ENCODE measurements around the gene TNS3.
"Not testable (repeated sequence)": the region's sequence is repeated elsewhere in the genome, so short reads cannot be mapped to it uniquely, and the experiment has no call there.

TNS3 gene

DNA sequence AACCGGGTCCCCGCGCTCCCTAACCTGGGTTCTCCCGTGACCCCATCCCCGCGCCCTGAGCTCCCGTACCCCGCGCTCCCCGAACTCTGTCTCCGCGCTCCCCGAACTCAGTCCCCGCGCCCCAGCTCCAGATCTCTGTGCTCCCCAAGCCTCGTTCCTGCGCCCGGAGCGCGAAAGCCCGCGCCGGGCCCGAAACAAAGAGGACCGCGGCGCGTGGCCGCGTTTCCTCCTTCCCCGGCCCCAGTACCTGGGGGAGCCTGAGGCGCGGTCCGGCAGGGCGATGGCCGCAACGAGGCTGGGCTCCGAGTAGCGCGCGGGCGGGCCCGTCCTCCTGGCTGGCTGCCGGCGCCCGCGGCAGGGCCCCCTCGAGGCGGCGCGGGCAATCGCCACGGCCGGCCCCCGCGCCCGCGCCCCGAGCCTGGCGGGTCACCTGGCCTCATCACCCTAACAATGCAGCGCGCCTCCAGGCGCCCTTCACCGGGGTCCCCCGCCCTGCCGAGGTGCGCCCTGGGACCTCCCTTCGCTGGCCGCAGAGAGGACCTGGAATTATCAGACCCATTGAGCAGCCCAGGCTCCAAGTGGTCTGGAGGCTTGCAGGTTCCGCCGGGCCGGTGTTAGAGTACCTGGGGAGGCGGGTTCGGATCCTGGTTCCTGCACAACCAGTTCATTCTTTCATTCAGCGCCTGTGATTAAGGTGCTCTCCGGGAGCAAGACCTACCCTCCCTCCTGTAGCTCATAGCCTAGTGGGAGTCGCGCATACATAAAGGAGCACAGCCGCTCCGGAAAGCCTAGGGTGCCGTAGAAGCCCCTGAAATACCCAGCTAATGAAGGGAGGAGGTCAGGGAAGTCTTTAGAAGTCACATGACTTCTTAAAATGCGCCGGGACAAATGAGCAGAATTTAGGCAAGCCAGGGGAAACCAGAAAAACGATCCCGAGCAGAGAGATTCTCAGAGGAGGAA lies at the start of gene TNS3:
TSS of gene TNS3 (minus strand) at position 308 of the 960 bp plus-strand sequence. CDS start 142,475 bp downstream, outside the sequence.
- no peak for DNase-seq

DNA sequence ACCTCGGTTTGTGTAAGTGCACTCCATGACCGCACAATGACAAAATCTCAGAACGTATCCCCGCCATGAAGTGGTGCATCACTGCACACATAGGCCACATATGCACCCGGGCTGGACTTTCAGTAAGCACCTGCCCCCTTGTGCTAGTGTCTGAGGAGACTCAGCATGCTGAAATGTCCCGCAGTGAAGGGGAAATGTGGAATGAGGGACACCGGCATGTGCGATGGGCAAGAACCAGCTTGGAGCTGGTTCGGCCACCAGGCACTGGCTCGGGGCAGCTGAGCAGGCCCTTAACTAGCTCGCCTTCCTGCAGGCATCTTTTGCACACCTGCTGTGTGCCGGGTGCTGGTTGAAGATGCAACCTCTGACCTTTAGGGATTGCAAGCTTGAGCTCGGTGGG lies 49.8 kb upstream of the TNS3 start:
- no peak for DNase-seq

DNA sequence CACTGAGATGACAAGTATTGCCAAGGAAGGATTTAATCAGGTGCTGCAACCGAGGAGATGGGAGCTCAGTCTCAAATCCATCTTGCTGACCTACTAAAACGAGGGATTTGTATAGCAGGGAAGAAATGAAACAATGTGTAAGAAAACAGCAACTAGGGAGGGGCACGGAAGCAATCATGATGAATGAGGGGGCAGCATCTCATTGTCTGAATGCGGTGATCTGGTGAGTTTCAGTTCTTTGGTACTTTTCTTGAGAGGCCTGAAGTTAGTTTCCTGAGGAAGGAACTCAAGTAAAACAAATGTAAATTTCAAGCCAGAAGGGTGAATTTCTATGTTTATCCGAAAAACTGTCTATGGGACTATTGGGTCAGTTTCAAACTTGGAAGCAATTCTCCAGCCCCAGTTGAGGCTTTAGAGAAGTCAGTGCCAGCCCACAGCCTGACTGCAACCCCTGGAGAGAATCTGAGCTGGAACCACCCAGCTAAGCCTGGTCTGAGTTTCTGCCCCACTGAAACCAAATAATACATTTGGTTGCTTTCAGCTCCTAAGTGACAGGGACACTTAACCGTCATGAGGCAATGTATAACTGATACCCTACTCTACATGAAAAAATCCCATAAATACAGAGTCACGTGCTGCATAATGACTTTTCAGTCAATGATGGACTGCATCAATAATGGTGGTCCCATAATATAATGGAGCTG lies 45.8 kb upstream of the TNS3 start:
- no peak for DNase-seq

GRCh38 chr7:47625861-47626715 lies 44.2 kb upstream of the TNS3 start:
- DNase-seq: no peak

DNA sequence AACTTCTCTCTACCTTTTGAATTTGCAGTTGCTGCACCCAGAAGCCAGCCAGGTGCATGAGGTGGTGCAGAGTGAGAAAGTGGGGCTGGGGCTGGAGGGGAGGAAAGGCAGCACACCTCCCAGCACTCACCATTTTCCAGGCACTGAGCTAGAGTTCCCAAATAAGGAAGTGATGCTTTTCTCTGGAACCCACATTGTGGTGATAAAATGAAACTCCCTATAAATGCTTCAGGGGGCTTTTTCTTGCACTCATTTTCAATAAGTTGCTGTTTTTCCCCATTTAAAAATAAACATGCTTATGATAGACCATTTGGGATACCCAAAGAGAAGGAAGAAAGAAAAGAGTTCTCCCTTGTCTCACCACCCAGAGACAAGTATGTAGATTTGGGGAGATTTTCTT lies 42.8 kb upstream of the TNS3 start:
- no peak for DNase-seq

GRCh38 chr7:47622946-47623640 lies 41.2 kb upstream of the TNS3 start:
- DNase-seq: no peak

GRCh38 chr7:47622586-47622945 lies 40.7 kb upstream of the TNS3 start:
- no peak for DNase-seq

DNA sequence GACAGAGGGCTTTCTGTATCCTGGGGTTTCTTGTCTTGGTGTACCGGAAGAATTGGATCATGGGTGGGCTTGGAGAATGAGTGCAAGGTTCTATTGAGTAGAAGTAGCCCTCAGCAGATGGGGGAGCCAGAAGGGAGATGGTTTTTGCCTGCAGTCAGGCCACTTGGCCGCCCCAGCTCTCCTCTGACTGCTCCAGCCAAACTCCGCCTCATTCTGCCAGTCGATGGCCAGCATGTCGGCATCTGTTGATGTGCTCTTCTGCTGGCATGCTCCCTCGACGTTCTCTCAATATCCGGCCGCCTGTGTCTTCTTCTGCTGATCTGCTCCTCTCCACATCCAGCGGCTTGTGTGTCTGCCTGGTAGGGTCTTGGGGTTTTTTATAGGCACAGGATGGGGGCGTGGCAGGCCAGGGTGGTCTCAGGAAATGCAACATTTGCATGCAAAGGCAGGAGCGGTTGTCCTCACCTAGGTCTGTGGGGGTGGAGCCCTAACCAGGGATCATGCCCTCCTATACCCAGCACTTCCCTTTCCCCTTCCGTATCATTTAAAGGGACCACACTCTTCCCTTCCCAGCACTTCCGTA lies 40.2 kb upstream of the TNS3 start:
- DNase-seq: no peak

DNA sequence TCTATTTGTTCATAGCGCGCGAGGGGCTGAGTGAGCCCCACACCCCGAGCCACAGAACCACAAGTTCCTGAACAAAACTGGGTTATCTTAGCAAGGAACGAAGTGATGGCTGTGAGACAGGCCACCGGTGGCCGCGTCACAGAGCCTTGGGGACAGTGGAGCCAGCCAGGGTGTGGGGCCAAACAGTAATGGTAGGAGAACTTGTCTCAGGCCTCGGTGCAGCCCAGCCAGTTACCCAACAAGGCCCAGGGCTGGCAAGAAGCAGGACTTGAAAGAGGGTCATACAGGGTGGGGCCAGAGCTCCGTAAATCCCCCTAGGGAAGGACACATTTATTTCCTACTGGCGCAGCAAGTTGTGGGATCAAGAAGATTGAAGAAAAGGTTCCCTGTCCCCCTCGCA lies 39.4 kb upstream of the TNS3 start:
- no peak for DNase-seq

DNA sequence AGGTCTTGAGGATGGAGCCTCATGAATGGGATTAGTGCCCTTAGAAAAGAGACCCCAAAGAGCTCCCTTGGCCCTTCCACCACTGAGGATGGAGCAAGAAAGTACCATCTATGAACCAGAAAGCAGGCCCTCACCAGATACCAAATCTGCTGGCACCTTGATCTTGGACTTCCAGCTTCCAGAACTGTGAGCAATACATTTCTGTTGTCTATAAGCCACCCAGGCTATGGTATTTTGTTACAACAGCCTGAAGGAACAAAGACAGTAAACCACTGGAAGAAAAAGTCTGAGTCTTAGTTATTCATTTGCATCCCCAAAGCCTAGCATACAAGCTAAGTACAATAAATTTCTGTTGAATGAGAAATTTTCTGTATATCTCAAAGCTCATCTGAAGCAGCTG lies 37.9 kb upstream of the TNS3 start:
- no peak for DNase-seq

DNA sequence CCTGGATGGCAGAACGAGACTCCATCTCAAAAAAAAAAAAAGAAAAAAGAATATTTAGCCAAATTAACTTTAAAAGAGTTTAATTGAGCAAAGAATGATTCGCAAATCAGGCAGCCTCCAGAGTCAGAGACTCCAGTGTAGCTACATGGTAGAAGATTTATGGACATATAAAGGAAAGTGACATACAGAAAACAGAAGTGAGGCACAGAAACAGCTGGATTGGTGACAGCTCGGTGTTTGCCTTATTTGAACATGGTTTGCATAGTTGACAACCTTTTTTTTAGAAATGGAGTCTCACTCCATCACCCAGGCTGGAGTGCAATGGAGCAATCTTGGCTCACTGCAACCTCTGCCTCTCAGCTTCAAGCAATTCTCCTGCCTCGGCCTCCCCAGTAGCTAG lies 35.2 kb upstream of the TNS3 start:
- DNase-seq: no peak

GRCh38 chr7:47614450-47614849 lies 32.5 kb upstream of the TNS3 start:
- DNase-seq: no peak

- DNase-seq: no peak
These were observed 29.2 kb upstream of the TNS3 start for GRCh38 chr7:47611045-47611511.

GRCh38 chr7:47610506-47611044 lies 28.7 kb upstream of the TNS3 start:
- DNase-seq: peak; percentile 46

GRCh38 chr7:47609803-47610452 lies 28.0 kb upstream of the TNS3 start:
- no peak for DNase-seq

DNA sequence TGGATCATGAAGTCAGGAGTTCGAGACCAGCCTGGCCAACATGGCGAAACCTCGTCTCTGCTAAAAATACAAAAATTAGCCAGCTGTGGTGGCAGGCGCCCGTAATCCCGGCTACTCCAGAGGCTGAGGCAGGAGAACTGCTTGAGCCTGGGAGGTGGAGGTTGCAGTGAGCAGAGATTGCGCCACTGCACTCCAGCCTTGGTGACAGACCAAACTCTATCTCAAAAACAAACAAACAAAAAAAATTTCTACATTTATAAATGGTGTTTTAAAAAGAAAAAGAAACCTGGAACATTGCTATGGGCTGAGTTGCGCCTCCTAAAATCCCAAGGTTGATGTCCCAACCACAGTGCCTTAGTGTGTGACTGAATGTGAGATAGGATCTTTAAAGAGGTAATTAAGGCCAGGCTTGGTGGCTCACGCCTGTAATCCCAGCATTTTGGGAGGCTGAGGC lies 24.7 kb upstream of the TNS3 start:
- not testable (repeated sequence) for DNase-seq

GRCh38 chr7:47605816-47606575 lies 24.1 kb upstream of the TNS3 start:
- no peak for DNase-seq

DNA sequence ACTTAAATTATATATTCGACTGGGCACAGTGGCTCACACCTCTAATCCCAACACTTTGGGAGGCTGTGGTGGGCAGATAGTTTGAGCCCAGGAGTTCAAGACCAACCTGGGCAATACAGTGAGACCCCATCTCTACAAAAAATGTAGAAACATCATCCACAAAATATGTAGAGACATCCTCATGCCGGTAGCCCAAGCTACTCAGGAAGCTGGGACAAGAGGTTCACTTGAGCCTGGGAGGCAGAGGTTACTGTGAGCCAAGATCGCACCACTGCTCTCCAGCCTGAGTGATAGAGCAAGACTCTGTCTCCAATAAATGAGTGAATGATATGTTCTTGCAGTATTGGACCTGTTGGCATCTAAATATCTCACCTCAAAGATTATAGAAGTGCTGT lies 22.6 kb upstream of the TNS3 start:
- DNase-seq: no peak

- DNase-seq: not testable (repeated sequence)
These were observed 21.8 kb upstream of the TNS3 start for GRCh38 chr7:47603514-47604255.

Measured in NCI-H2081 treated with DMSO at 0.1 percent for 48 hours (cell line).